ENCODE measurements around the gene DNAH17.

The DNAH17 gene

DNA sequence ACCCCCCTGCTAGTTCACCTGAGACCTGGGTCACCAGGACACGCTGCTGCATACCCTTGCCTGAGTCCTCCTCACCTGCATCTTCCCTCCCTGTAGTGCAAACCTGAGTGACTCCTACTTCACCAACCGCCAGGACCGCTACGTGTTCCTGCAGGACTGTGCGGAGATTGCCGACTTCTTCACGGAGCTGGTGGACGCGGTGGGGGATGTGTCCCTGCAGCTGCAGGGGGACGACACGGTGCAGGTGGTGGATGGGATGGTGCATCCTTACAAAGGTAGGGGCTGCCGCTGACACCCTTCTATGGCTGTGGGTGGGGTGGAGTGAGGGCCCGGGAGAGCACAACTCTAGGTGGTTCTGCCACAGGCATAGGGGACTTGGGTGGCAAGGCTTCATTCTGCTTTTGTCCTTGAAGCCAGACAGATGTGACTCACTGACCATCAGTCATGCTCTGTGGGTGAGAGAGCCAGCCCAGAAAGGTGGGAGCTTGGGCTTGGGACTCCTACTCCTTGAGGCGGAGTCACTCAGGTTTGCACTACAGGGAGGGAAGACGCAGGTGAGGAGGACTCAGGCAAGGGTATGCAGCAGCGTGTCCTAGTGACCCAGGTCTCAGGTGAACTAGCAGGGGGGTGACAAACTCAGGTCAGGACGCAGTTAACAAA is 176.5 kb downstream of the DNAH17 start:
- Histone ChIP-seq H3K4me3 (ENCODE audit: low read length) (no peak overlapping the region), H4K20me1 (ENCODE audit: control insufficient read depth, insufficient read depth, low read depth, low read length) (no peaks in the 10 kb centered on the region), H3K9me2 (replicated peaks; ENCODE audit: control insufficient read depth, low read length) (no peaks in the 10 kb centered on the region), H3K79me2 (ENCODE audit: control insufficient read depth, low read length) (peaks cover under 1% of the 10 kb centered on the region; the same call in 1 of the 2 replicates), H3K4me2 (ENCODE audit: low read length) (no peak overlapping the region), H3K36me3 (ENCODE audit: control insufficient read depth, low read length) (peaks cover 75% of the 10 kb centered on the region), H3K27me3 (ENCODE audit: control insufficient read depth, low read length) (no peaks in the 10 kb centered on the region), H3K9me3 (ENCODE audit: control insufficient read depth, insufficient read depth, low read length) (no peaks in the 10 kb centered on the region), H3K4me1 (ENCODE audit: control insufficient read depth, low read length) (no peaks in the 10 kb centered on the region), H3F3A (ENCODE audit: control insufficient read depth, insufficient read depth) (no peaks in the 10 kb centered on the region), H3K27ac (ENCODE audit: low read depth, low read length) (no peak overlapping the region)
- TF ChIP-seq, protein P1, sequence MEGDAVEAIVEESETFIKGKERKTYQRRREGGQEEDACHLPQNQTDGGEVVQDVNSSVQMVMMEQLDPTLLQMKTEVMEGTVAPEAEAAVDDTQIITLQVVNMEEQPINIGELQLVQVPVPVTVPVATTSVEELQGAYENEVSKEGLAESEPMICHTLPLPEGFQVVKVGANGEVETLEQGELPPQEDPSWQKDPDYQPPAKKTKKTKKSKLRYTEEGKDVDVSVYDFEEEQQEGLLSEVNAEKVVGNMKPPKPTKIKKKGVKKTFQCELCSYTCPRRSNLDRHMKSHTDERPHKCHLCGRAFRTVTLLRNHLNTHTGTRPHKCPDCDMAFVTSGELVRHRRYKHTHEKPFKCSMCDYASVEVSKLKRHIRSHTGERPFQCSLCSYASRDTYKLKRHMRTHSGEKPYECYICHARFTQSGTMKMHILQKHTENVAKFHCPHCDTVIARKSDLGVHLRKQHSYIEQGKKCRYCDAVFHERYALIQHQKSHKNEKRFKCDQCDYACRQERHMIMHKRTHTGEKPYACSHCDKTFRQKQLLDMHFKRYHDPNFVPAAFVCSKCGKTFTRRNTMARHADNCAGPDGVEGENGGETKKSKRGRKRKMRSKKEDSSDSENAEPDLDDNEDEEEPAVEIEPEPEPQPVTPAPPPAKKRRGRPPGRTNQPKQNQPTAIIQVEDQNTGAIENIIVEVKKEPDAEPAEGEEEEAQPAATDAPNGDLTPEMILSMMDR (IDR thresholded peaks at IDR 0.05; ENCODE audit: low read depth, low read length, poor library complexity, severe bottlenecking), result no peak
- no peak for TF ChIP-seq EZH2phosphoT487 (IDR thresholded peaks at IDR 0.05; ENCODE audit: borderline replicate concordance, low read length)

GRCh38 chr17:78399693-78400144 is 177.5 kb downstream of the DNAH17 start:
- Histone ChIP-seq H3K9me2 (replicated peaks; ENCODE audit: control insufficient read depth, low read length) (no peaks in the 10 kb centered on the region), H3F3A (ENCODE audit: control insufficient read depth, insufficient read depth) (no peaks in the 10 kb centered on the region), H3K4me3 (ENCODE audit: low read length) (no peak overlapping the region), H3K4me1 (ENCODE audit: control insufficient read depth, low read length) (no peaks in the 10 kb centered on the region), H3K4me2 (ENCODE audit: low read length) (no peak overlapping the region), H3K79me2 (ENCODE audit: control insufficient read depth, low read length) (peaks cover 10% of the 10 kb centered on the region), H3K27me3 (ENCODE audit: control insufficient read depth, low read length) (no peaks in the 10 kb centered on the region), H4K20me1 (ENCODE audit: control insufficient read depth, insufficient read depth, low read depth, low read length) (no peaks in the 10 kb centered on the region), H3K27ac (ENCODE audit: low read depth, low read length) (no peak overlapping the region), H3K9me3 (ENCODE audit: control insufficient read depth, insufficient read depth, low read length) (no peaks in the 10 kb centered on the region), H3K36me3 (ENCODE audit: control insufficient read depth, low read length) (peaks cover 82% of the 10 kb centered on the region)
- TF ChIP-seq, protein P1 (IDR thresholded peaks at IDR 0.05; ENCODE audit: low read depth, low read length, poor library complexity, severe bottlenecking), result no peak
- TF ChIP-seq EZH2phosphoT487 (IDR thresholded peaks at IDR 0.05; ENCODE audit: borderline replicate concordance, low read length), result no peak

GRCh38 chr17:78399028-78399692 is 178.0 kb downstream of the DNAH17 start:
- Histone ChIP-seq H3K4me3 (ENCODE audit: low read length) (no peak overlapping the region), H3K36me3 (ENCODE audit: control insufficient read depth, low read length) (peaks cover 81% of the 10 kb centered on the region), H3K27me3 (ENCODE audit: control insufficient read depth, low read length) (no peaks in the 10 kb centered on the region), H3K79me2 (ENCODE audit: control insufficient read depth, low read length) (peaks cover 12% of the 10 kb centered on the region), H3F3A (ENCODE audit: control insufficient read depth, insufficient read depth) (no peaks in the 10 kb centered on the region), H3K27ac (ENCODE audit: low read depth, low read length) (no peak overlapping the region), H3K9me2 (replicated peaks; ENCODE audit: control insufficient read depth, low read length) (no peaks in the 10 kb centered on the region), H4K20me1 (ENCODE audit: control insufficient read depth, insufficient read depth, low read depth, low read length) (no peaks in the 10 kb centered on the region), H3K9me3 (ENCODE audit: control insufficient read depth, insufficient read depth, low read length) (no peaks in the 10 kb centered on the region), H3K4me2 (ENCODE audit: low read length) (no peak overlapping the region), H3K4me1 (ENCODE audit: control insufficient read depth, low read length) (no peaks in the 10 kb centered on the region)
- no peak for TF ChIP-seq EZH2phosphoT487 (IDR thresholded peaks at IDR 0.05; ENCODE audit: borderline replicate concordance, low read length)

DNA sequence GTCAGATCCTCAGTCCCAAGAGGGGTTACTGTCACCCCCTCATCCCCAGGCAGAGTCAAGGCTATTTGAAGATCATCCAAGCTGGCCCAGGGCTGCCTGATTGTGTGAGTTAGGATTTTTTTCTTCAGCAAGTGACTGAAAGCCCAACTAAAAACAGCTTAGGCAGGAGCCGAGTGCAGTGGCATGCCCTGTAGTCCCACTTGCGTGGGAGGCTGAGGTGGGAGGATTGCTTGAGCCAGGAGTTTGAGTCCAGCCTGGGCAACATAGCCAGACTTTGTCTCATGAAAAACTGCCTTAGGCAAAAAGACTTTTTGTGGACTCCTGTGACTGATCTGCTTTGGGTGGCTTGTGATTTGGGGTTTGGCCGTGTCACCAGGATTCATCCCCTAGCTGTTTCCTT is 178.8 kb downstream of the DNAH17 start:
- Histone ChIP-seq H3K4me3 (ENCODE audit: low read length) (no peak overlapping the region), H3F3A (ENCODE audit: control insufficient read depth, insufficient read depth) (no peaks in the 10 kb centered on the region), H3K9me3 (ENCODE audit: control insufficient read depth, insufficient read depth, low read length) (no peaks in the 10 kb centered on the region), H3K36me3 (ENCODE audit: control insufficient read depth, low read length) (peaks cover 78% of the 10 kb centered on the region), H4K20me1 (ENCODE audit: control insufficient read depth, insufficient read depth, low read depth, low read length) (no peaks in the 10 kb centered on the region), H3K27me3 (ENCODE audit: control insufficient read depth, low read length) (no peaks in the 10 kb centered on the region), H3K4me2 (ENCODE audit: low read length) (no peak overlapping the region), H3K9me2 (replicated peaks; ENCODE audit: control insufficient read depth, low read length) (no peaks in the 10 kb centered on the region), H3K27ac (ENCODE audit: low read depth, low read length) (no peak overlapping the region), H3K79me2 (ENCODE audit: control insufficient read depth, low read length) (peaks cover 17% of the 10 kb centered on the region), H3K4me1 (ENCODE audit: control insufficient read depth, low read length) (no peaks in the 10 kb centered on the region)
- TF ChIP-seq EZH2phosphoT487 (IDR thresholded peaks at IDR 0.05; ENCODE audit: borderline replicate concordance, low read length), result no peak
- TF ChIP-seq, protein P1 (IDR thresholded peaks at IDR 0.05; ENCODE audit: low read depth, low read length, poor library complexity, severe bottlenecking), result no peak

Data from DOHH2 (cell line).